Nephron (organoid): ENCODE results near the gene HSDL1.

Source experiments
- H3K27ac Mint-ChIP-seq, 3 experiments: 2 replicates each; pipeline ENCODE4 v1.8.0; 2020; ENCODE audit warnings: mixed read lengths in 3 of 3, mild to moderate bottlenecking in 2 of 3, moderate library complexity in 1 of 3
- H3K27me3 Mint-ChIP-seq: 2 replicates; pipeline ENCODE4 v1.8.0; 2021; ENCODE audit warnings: low read depth, mild to moderate bottlenecking, moderate library complexity, mixed read lengths
- H3K36me3 Mint-ChIP-seq: 2 replicates; pipeline ENCODE4 v1.8.0; 2020; ENCODE audit warnings: low read depth, mixed read lengths
- H3K4me1 Mint-ChIP-seq: 2 replicates; pipeline ENCODE4 v1.8.0; 2020; ENCODE audit warnings: mixed read lengths
- H3K4me3 Mint-ChIP-seq, 3 experiments: 2 replicates each; pipeline ENCODE4 v1.8.0; 2020; ENCODE audit warnings: mild to moderate bottlenecking in 3 of 3, mixed read lengths in 3 of 3, moderate library complexity in 2 of 3
- H3K9me3 Mint-ChIP-seq: 2 replicates; pipeline ENCODE4 v1.8.0; 2020; ENCODE audit warnings: mixed read lengths
- CTCF ChIP-seq, 3 experiments: fragments of 200-600 bp; sonication (generic); IDR thresholded peaks; one replicate each; pipeline ENCODE4 v1.5.0; 2021; ENCODE audit warnings: antibody characterized with exemption in 3 of 3; ENCODE audit not compliant: unreplicated experiment in 3 of 3

Gene HSDL1

GRCh38 chr16:84186685-84187437 is 41.9 kb upstream of the HSDL1 start, which contains the start of gene TAF1C:
Gene TAF1C, minus strand, starts transcription at chr16:84187057. Its CDS starts 2,069 bp downstream, at chr16:84184988.
- H3K4me3 Mint-ChIP-seq = peak within 1 kb of the TSS; percentile 96 to 98 (median 96)
- TF ChIP-seq CTCF (IDR thresholded peaks at IDR 0.05; ENCODE audit: unreplicated experiment in 3 of 3) = peak; percentile 95 to 99 (median 99)
- H3K27ac Mint-ChIP-seq = peak within 1 kb of the TSS; percentile 63 to 77 (median 71)
- H3K27me3 Mint-ChIP-seq = no peaks in the 10 kb centered on the region
- H3K9me3 Mint-ChIP-seq = no peaks in the 10 kb centered on the region
- peaks cover 8% of the 10 kb centered on the region for H3K4me1 Mint-ChIP-seq
- H3K36me3 Mint-ChIP-seq = peaks cover 23% of the 10 kb centered on the region

GRCh38 chr16:84184775-84185174 is 39.8 kb upstream of the HSDL1 start:
- Mint-ChIP-seq H3K27me3 (no peaks in the 10 kb centered on the region), H3K4me3 (peak overlapping the region; percentile 96 to 98 (median 96)), H3K4me1 (peaks cover 8% of the 10 kb centered on the region), H3K36me3 (peaks cover 23% of the 10 kb centered on the region), H3K27ac (peak overlapping the region; percentile 51 to 84 (median 63)), H3K9me3 (no peaks in the 10 kb centered on the region)
- no peak for TF ChIP-seq CTCF (IDR thresholded peaks at IDR 0.05; ENCODE audit: unreplicated experiment in 3 of 3)

GRCh38 chr16:84183911-84184591 is 39.1 kb upstream of the HSDL1 start:
- Mint-ChIP-seq H3K27me3 (no peaks in the 10 kb centered on the region), H3K4me1 (peaks cover 8% of the 10 kb centered on the region), H3K9me3 (no peaks in the 10 kb centered on the region), H3K4me3 (peak overlapping the region; percentile 96 to 98 (median 96)), H3K36me3 (peaks cover 23% of the 10 kb centered on the region), H3K27ac (no peak overlapping the region)
- peak; percentile 11 to 26 (median 14) for TF ChIP-seq CTCF (IDR thresholded peaks at IDR 0.05; ENCODE audit: unreplicated experiment in 3 of 3)

- Mint-ChIP-seq H3K9me3 (no peaks in the 10 kb centered on the region), H3K4me3 (peak overlapping the region in 1 of 3 experiments; percentile 23), H3K27me3 (no peaks in the 10 kb centered on the region), H3K4me1 (peaks cover 8% of the 10 kb centered on the region), H3K36me3 (peaks cover 23% of the 10 kb centered on the region), H3K27ac (no peak overlapping the region)
- TF ChIP-seq CTCF (IDR thresholded peaks at IDR 0.05; ENCODE audit: unreplicated experiment in 3 of 3) = no peak
Measured at GRCh38 chr16:84183572-84183875, 38.5 kb upstream of the HSDL1 start.

GRCh38 chr16:84182680-84183571 is 37.9 kb upstream of the HSDL1 start:
- Mint-ChIP-seq H3K27ac (no peak overlapping the region), H3K36me3 (peaks cover 25% of the 10 kb centered on the region), H3K9me3 (no peaks in the 10 kb centered on the region), H3K27me3 (no peaks in the 10 kb centered on the region), H3K4me1 (peaks cover 14% of the 10 kb centered on the region), H3K4me3 (peak overlapping the region in 1 of 3 experiments; percentile 23)
- TF ChIP-seq CTCF (IDR thresholded peaks at IDR 0.05; ENCODE audit: unreplicated experiment in 3 of 3) = no peak
